Measurements from ENCODE around the gene SRPK2.
"Not testable (repeated sequence)": the region's sequence is repeated elsewhere in the genome, so short reads cannot be mapped to it uniquely, and the experiment has no call there.

Gene SRPK2

DNA sequence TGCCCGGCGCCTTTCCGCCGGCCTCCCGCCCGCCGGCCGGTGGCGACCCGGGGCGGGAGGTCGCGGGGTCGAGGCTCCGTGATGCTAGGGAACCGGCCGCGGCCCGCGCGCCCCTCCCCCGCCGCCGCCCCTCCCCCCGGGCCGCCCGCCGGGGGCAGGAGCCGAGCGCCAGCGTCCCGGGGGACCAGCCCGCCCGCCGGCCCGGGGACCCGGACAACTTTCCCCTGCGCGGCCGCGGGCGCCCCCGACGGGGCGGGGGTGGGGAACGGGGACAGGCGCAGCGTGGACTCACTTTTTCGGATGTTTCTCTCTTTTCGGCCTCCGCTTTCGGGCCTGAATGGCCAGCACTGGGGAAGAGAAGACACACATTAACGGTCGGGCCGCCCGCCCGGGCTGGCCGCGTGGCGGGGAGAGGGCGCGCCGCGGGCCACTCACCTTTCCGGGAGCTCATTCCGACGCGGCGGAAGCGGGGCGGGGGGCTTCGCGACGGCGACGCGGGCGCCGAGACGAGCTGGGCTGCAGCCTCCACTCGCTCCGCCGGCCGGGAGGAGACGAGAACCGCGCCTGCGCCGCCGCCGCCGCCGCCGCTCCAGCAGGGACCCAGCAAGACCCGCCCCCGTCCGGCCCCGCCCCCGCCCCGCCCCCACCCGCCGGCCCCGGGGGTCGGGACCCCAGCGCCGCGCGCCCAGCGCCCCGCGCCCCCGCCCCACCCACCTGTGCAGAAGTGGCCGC is at the start of gene SRPK2:
TSS of gene SRPK2 (minus strand) at position 566 of the 732 bp plus-strand sequence.
- peak; percentile 51 to 52 for DNase-seq (ENCODE audit: low read depth in 1 of 2, low spot score in 1 of 2)

DNA sequence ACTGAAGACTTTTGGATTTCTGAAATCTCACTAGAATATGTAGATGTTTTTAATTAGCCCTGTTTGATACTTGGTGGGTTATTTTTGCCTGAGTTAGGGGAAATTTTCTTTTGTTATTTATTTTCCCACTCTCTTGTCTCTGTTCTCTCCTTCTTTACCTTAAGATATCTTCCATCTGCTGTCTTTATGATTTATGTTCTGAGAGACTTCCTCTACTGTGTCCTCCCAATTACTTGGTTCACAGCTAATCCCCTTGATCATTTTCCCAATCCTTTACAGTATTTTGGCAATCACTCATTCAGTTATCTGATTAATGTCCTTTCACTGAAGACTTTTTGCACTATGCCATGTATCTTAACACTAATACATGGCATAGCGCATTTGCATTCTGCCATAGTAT is 49.5 kb upstream of the SRPK2 start:
- no peak for DNase-seq (ENCODE audit: low read depth in 1 of 2, low spot score in 1 of 2)

- DNase-seq (ENCODE audit: low read depth in 1 of 2, low spot score in 1 of 2), result not testable (repeated sequence)
Observed at GRCh38 chr7:105437356-105437755, 48.6 kb upstream of the SRPK2 start.

DNA sequence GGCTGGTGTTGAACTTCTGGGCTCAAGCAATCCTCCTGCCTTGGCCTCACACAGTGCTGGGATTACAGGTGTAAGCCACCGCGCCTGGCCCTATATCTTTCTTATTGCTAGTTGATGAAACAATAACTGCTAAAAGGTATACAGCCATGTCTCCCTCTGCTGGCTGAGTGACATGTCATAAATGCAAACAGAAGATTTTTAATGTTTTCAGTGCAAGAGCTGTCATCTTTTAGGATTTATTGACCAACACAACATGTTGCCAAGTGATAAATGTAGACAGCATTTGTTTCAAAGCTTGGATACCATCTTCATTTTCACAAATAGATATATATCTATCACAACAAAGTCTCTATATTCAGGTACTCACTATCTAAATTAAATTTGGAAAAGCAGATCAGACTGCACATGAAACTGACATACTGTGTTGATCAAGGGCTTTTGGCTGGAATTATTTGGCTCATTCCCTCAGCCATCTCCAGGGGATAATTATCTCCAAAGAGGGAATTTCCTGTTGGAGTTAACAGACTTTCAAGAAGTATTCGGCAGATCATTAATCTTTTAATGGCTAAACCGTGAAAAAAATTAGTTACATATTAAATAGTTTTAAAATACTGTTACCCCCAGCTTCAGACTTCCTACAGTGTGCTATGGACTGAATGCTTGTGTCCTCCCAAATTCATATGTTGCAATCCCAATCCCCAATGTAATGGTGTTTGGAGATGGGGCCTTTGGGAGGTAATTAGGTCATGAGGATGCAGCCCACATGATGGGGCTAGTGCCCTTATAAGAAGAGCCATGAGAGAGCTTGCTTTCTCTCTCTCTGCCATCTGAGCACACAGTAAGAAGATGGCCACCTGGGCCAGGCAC is 41.3 kb upstream of the SRPK2 start:
- peak in 1 of 2 donors; percentile 36 for DNase-seq (ENCODE audit: low read depth in 1 of 2, low spot score in 1 of 2)

- DNase-seq (ENCODE audit: low read depth in 1 of 2, low spot score in 1 of 2), result no peak
Observed at GRCh38 chr7:105426606-105427146, 38.0 kb upstream of the SRPK2 start.

DNA sequence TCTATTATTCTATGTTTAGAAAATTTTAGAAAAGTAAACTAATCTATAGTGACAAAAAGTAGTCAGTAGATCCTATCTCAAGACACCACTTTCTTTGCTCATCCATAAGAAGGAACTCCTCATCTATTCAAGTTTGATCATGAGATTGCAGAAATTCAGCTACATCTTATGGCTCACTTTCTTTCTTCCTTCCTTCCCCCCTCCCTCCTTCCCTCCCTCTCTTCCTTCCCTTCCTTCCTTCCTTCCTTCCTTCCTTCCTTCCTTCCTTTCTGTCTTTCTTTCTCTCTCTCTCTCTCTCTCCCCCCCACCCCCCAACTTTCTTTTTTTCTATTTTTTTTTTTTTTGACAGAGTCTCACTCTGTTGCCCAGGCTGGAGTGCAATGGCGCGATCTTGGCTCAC is 35.3 kb upstream of the SRPK2 start:
- no peak for DNase-seq (ENCODE audit: low read depth in 1 of 2, low spot score in 1 of 2)

- no peak for DNase-seq (ENCODE audit: low read depth in 1 of 2, low spot score in 1 of 2)
Observed at GRCh38 chr7:105413887-105414437, 25.2 kb upstream of the SRPK2 start.

DNA sequence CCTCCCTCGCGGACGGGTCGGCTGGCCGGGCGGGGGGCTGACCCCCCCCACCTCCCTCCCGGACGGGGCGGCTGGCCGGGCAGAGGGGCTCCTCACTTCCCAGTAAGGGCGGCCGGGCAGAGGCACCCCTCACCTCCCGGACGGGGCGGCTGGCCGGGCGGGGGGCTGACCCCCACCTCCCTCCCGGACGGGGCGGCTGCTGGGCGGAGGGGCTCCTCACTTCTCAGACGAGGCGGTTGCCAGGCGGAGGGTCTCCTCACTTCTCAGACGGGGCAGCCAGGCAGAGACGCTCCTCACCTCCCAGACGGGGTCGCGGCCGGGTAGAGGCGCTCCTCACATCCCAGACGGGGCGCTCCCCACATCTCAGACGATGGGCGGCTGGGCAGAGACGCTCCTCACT is 22.1 kb upstream of the SRPK2 start:
- DNase-seq (ENCODE audit: low read depth in 1 of 2, low spot score in 1 of 2), result not testable (repeated sequence)

DNA sequence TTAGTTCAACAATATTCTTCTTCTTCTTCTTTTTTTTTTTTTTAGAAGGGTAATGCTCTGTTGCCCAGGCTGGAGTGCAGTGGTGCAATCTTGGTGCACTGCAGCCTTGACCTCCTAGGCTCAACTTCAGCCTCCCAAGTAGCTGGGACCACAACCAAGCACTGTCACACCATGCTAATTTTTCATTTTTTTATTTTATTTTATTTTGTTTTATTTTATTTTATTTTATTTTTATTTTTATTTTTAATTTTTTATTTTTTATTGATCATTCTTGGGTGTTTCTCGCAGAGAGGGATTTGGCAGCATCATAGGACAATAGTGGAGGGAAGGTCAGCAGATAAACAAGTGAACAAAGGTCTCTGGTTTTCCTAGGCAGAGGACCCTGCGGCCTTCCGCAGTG is 21.1 kb upstream of the SRPK2 start:
- not testable (repeated sequence) for DNase-seq (ENCODE audit: low read depth in 1 of 2, low spot score in 1 of 2)

- DNase-seq (ENCODE audit: low read depth in 1 of 2, low spot score in 1 of 2), result no peak
Observed at GRCh38 chr7:105408791-105409410, 20.2 kb upstream of the SRPK2 start.

DNA sequence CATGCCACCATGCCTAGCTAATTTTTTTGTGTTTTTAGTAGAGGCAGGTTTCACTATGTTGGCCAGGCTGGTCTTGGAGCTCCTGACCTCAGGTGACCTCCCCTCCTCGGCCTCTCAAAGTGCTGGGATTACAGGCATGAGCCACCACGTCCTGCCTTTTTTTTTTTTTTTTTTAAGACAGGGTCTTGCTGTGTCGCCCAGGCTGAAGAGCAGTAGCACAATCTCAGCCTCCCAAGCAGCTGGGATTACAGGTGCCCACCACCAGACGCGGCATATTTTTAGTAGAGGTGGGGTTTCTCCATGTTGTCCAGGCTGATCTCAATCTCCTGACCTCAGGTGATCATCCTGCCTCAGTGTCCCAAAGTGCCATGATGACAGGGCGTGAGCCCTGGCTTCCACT is 14.4 kb upstream of the SRPK2 start:
- no peak for DNase-seq (ENCODE audit: low read depth in 1 of 2, low spot score in 1 of 2)

DNA sequence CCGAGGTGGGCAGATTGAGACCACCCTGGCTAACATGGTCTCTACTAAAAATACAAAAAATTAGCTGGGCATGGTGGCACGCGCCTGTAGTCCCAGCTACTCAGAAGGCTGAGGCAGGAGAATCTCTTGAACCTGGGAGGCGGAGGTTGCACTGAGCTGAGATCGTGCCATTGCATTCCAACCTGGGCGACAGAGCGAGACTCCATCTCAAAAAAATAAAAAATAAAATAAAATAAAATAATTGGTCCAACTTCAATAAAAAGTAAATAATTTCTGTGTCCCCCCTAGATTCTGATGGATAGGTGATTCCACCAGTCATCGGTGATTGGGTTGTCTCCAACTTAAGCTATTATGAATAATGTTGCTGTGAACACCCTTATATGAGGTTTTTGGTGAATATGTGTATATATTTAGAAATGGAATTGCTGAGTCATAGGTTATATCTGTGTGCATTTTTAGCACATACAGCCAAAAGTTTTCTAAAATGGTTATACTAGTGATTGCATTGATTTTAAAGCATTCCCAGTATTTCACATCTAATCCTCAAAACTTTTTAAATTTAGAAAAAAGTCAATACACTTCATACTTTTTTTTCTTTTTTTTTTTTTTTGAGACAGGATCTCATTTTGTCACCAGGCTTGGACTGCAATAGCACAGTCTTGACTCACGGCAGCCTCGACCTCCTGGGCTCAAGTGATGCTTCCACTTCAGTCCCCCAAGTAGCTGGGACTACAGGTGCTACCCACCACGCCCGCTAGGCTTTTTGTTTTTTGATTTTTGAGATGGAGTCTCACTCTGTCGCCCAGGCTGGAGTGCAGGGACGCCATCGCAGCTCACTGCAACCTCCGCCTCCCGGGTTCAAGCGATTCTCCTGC is 13.7 kb upstream of the SRPK2 start:
- DNase-seq (ENCODE audit: low read depth in 1 of 2, low spot score in 1 of 2), result no peak

GRCh38 chr7:105399043-105399725 is 10.5 kb upstream of the SRPK2 start:
- DNase-seq (ENCODE audit: low read depth in 1 of 2, low spot score in 1 of 2), result no peak

- DNase-seq (ENCODE audit: low read depth in 1 of 2, low spot score in 1 of 2), result no peak
Observed at GRCh38 chr7:105396566-105396965, 7.8 kb upstream of the SRPK2 start.

GRCh38 chr7:105391429-105391828 is 2.7 kb upstream of the SRPK2 start:
- DNase-seq (ENCODE audit: low read depth in 1 of 2, low spot score in 1 of 2), result no peak

- no peak for DNase-seq (ENCODE audit: low read depth in 1 of 2, low spot score in 1 of 2)
Observed at GRCh38 chr7:105389889-105390288, 1.2 kb upstream of the SRPK2 start.

- DNase-seq (ENCODE audit: low read depth in 1 of 2, low spot score in 1 of 2), result peak in 1 of 2 donors; percentile 11
Observed at GRCh38 chr7:105389088-105389650, 448 bp upstream of the SRPK2 start.

DNA sequence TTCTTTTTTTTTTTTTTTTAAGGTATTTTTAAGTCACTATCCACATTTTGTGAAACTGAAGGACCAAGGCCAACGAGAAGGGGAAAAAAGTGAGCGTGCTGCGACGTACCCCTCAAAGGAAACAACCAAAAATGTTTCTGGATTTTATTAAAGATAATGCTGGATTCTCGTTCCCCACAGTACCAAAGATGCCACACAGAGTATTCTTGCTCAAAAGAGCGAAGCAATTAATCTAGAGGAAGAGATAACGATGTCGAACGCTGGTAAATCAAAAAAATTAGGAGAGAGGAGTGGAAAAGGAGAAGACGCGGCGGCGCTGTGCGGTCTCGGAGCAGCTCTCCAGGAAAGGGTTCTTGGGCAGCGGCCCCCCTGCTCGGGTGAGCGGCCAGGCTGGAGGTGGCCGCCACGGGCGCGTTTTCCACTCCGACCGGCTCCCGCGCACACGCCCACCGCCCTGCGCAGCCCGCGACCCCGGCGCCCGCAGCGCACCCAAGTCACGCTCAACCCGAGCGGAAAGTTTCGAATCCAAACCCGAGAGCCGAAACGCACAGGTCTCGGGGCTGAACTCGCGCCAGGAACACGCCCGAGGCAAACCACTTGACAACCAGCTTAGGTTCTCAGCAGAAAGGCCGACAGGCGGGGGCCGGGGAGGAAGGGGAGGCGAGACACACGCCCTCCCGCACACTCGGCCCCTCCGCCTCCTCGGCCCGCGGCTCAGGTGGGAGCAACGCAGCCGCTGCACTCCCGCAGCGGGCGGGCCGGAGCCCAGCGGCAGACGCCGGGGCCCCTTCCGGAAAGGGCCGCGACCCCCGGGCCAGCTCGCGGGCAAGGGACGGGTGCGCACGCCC is 989 bp downstream of the SRPK2 start:
- peak; percentile 6 to 22 for DNase-seq (ENCODE audit: low read depth in 1 of 2, low spot score in 1 of 2)

Data from activated CD4-positive, alpha-beta T cell treated with anti-CD3 and anti-CD28 coated beads, Interleukin-2, amount 50 U/mL, for 24 hours (primary cell).